Epithelial cell of proximal tubule (primary cell): ENCODE data around the gene IGSF10. TPM values are rescaled to one million over a fixed set of nuclear protein-coding genes. Genes with fewer than 3 reads are reported as not detected.
"Not testable (repeated sequence)": the region's sequence is repeated elsewhere in the genome, so short reads cannot be mapped to it uniquely, and the experiment has no call there.

ENCODE experiments used
- DNase-seq: peaks from one replicate; pipeline ENCODE4 v3.0.0-alpha.2; 2011; ENCODE audit warnings: low read depth
- H3K4me3 ChIP-seq: 2 replicates; pipeline ENCODE4 v1.5.1; 2011; ENCODE audit warnings: low read depth, mild to moderate bottlenecking, low read length
- total RNA-seq: library from RNA; depleted of rRNA; stranded (reverse); fragments of >200 nt; gene quantifications from 2 replicates; pipeline ENCODE4 v1.2.3, GENCODE V29; 2015
- TF ChIP-seq, protein P1 (sequence below): conservative IDR thresholded peaks from 2 replicates; pipeline ENCODE4 v1.5.1; 2012; ENCODE audit warnings: low read depth, mild to moderate bottlenecking, low read length

The IGSF10 gene
- total RNA-seq, 1 donor from 2014 or later: under 0.01 TPM

DNA sequence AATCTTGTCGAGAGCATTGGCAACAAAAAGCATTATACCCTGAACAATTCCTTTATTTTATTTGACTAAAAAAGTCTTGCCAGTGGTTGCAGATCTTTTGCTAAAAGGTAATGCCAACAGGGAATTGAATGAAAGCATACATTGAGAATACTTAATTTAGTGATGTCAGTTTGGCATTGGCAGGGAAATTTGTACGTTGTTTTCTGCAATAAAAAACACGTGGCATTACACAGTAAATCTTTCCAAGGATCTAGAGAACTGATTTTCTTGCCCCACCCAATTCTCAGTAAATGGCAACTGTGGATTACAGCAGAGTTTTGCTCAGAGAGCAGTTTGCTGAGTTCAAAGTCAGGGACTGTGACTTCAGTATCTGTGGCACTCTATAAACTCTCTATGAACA is 38.3 kb upstream of the IGSF10 start:
- DNase-seq: no peak
- TF ChIP-seq, protein P1, sequence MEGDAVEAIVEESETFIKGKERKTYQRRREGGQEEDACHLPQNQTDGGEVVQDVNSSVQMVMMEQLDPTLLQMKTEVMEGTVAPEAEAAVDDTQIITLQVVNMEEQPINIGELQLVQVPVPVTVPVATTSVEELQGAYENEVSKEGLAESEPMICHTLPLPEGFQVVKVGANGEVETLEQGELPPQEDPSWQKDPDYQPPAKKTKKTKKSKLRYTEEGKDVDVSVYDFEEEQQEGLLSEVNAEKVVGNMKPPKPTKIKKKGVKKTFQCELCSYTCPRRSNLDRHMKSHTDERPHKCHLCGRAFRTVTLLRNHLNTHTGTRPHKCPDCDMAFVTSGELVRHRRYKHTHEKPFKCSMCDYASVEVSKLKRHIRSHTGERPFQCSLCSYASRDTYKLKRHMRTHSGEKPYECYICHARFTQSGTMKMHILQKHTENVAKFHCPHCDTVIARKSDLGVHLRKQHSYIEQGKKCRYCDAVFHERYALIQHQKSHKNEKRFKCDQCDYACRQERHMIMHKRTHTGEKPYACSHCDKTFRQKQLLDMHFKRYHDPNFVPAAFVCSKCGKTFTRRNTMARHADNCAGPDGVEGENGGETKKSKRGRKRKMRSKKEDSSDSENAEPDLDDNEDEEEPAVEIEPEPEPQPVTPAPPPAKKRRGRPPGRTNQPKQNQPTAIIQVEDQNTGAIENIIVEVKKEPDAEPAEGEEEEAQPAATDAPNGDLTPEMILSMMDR: no peak
- H3K4me3 ChIP-seq: no peak overlapping the region

DNA sequence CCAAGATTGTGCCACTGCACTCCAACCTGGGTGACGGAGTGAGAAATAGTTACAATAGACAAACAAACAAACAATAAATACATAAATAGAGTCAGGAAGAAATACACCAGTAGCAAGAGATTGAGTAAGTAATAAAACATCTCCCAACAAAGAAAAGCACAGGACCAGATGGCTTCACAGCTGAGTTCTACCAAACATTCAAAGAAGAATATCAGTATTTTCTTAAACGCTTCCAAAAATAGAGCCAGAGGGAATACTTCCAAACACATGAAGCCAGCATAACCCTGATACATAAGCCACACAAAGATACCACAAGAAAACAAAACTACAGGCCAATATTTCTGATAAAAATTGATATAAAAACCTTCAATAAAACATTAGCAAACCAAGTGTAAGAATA is 30.7 kb upstream of the IGSF10 start:
- TF ChIP-seq, protein P1: no peak
- no peak overlapping the region for H3K4me3 ChIP-seq
- no peak for DNase-seq

DNA sequence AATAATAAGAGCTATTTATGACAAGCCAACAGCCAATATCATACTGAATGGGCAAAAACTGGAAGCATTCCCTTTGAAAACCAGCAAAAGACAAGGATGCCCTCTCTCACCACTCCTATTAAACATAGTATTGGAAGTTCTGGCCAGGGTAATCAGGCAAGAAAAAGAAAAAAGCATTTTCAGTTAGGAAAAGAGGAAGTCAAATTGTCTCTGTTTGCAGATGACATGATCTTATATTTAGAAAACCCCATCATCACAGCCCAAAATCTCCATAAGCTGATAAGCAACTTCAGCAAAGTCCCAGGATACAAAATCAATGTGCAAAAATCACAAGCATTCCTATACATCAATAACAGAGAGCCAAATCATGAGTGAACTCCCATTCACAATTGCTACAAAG is 27.0 kb upstream of the IGSF10 start:
- not testable (repeated sequence) for H3K4me3 ChIP-seq, DNase-seq

DNA sequence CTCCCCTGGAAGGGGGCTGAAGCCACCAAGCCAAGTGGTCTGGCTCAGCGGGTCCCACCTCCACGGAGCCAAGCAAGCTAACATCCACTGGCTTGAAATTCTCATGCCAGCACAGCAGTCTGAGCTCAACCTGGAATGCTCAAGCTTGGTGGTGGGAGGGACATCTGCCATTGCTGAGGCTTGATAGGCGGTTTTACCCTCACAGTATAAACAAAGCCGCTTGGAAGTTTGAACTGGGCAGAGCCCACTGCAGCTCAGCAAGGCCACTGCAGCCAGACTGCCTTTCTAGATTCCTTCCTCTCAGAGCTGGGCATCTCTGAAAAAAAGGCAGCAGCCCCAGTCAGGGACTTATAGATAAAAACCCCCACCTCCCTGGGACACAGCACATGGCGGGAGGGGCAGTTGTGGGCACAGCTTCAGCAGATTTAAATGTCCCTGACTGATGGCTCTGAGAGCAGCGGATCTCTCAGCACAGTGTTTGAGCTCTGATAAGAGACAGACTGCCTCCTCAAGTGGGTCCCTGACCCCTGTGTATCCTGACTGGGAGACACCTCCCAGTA is 23.2 kb upstream of the IGSF10 start:
- no peak overlapping the region for H3K4me3 ChIP-seq
- TF ChIP-seq, protein P1: no peak
- no peak for DNase-seq

DNA sequence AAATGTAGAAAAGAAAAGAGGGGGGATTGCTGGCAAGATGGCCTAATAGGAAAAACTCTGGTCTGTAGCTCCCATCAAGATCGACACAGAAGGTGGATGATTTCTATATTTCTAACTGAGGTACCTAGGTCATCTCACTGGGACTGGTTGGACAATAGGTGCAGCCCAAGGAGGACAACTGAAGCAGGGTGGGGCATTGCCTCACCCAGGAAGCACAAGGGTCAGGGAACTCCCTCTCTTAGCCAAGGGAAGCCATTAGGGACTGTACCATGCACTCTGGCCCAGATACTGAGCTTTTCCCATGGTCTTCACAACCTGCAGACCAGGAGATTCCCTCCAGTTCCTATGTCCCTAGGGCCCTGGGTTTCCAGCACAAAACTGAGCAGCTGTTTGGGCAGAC is 22.6 kb upstream of the IGSF10 start:
- H3K4me3 ChIP-seq: no peak overlapping the region
- TF ChIP-seq, protein P1: no peak
- DNase-seq: no peak

DNA sequence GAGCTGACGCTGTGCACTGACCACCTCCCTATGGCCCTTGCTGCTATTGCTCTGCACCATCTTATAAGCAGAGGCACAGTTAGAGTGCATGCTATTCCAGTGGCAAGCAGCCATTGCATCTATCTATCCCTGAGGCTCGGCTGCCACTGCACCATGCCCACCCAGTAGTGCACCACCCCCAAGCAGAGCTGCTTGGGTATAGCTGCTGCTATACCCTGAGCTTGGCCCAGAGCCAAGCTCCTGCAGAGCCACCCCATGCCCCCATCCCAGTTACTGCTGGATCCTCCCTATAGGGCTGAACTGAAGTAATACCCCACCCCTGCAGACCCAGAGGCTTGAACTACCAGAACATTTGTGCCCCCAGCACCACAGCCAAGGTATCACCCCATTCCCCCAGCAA is 19.6 kb upstream of the IGSF10 start:
- DNase-seq: no peak
- no peak overlapping the region for H3K4me3 ChIP-seq
- TF ChIP-seq, protein P1: no peak

DNA sequence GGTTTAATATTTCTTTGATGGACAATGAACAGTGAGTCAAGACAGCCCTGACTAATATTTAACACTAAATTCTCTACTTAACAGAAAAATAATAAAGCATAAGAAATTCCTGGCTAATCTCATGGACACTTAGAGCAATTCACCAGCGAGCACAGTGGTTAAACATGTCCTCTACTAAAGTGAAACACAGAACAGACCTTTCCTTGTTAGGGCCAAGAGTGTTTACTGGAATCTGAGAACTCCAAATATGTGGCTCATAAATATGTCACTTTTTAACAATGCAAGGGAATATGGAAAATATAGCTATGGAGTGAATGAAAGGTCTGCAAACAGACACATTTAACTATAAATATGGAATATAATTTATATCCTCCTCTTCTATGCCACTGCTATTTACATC is 18.6 kb upstream of the IGSF10 start:
- no peak overlapping the region for H3K4me3 ChIP-seq
- TF ChIP-seq, protein P1: no peak
- no peak for DNase-seq
